Measurements from ENCODE around the gene FAN1.

DNA sequence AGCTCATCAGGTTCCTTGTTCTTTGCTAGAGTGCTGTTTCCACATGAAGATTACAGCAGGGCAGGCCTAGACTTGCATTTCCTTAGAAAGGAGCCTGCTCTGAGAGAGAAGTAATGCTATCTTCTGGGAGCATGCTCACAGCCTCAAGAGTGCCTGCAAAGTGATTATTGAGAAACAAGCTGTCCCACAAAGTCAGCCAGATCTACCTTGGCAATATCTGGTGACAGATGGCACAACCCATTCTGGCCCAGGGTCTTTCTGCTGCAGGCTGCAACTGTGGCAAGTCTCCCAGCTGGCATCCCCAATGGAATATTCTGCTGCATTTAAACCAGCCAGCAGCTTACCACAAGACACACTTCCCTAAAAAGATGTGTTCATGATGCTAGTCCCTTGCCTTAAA is 58.4 kb downstream of the FAN1 start:
- TF ChIP-seq, protein P1, sequence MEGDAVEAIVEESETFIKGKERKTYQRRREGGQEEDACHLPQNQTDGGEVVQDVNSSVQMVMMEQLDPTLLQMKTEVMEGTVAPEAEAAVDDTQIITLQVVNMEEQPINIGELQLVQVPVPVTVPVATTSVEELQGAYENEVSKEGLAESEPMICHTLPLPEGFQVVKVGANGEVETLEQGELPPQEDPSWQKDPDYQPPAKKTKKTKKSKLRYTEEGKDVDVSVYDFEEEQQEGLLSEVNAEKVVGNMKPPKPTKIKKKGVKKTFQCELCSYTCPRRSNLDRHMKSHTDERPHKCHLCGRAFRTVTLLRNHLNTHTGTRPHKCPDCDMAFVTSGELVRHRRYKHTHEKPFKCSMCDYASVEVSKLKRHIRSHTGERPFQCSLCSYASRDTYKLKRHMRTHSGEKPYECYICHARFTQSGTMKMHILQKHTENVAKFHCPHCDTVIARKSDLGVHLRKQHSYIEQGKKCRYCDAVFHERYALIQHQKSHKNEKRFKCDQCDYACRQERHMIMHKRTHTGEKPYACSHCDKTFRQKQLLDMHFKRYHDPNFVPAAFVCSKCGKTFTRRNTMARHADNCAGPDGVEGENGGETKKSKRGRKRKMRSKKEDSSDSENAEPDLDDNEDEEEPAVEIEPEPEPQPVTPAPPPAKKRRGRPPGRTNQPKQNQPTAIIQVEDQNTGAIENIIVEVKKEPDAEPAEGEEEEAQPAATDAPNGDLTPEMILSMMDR (conservative IDR thresholded peaks at IDR 0.05; ENCODE audit: low read length), result no peak
- TF ChIP-seq EZH2phosphoT487 (IDR thresholded peaks at IDR 0.05; ENCODE audit: borderline replicate concordance), result no peak

Measured in Loucy (cell line).